Liver (tissue), 3 donors: ENCODE data around the gene SDHB.

Source experiments
- EGR1 ChIP-seq, 2 donors: IDR thresholded peaks; 2 replicates each; pipeline ENCODE4 v1.6.1; 2016 to 2018; ENCODE audit warnings: antibody characterized with exemption in 2 of 2, low read depth in 2 of 2
- FOXA1 ChIP-seq: IDR thresholded peaks from 2 replicates; pipeline ENCODE4 v1.6.1; 2016; ENCODE audit warnings: antibody characterized with exemption
- GABPA ChIP-seq, 2 donors: IDR thresholded peaks in 1 of 2; conservative IDR thresholded peaks in 1 of 2; 2 replicates each; pipeline ENCODE4 v1.6.1; 2016; ENCODE audit warnings: antibody characterized with exemption in 2 of 2, mild to moderate bottlenecking in 1 of 2, moderate library complexity in 1 of 2
- MAX ChIP-seq: IDR thresholded peaks from 2 replicates; pipeline ENCODE4 v1.6.1; 2016; ENCODE audit warnings: antibody characterized with exemption
- RAD21 ChIP-seq, 2 donors: IDR thresholded peaks; 2 replicates each; pipeline ENCODE4 v1.6.1; 2016; ENCODE audit warnings: antibody characterized with exemption in 2 of 2, mild to moderate bottlenecking in 2 of 2
- TAF1 ChIP-seq: conservative IDR thresholded peaks from 2 replicates; pipeline ENCODE4 v1.6.1; 2016; ENCODE audit warnings: antibody characterized with exemption, mild to moderate bottlenecking
- TF ChIP-seq, protein P1 (sequence below): fragments of 150-350 bp; IDR thresholded peaks from 2 replicates; pipeline ENCODE4 v1.5.1; 2017; ENCODE audit warnings: improper control_type of control experiment, low read depth, low read length; ENCODE audit not compliant: missing input control
- donor health status: healthy.
- donor health status: healthy.

GRCh38 chr1:16992675-16993074, 61.2 kb downstream of the SDHB start:
- TF ChIP-seq RAD21 (IDR thresholded peaks at IDR 0.05) = no peak
- TF ChIP-seq, protein P1, sequence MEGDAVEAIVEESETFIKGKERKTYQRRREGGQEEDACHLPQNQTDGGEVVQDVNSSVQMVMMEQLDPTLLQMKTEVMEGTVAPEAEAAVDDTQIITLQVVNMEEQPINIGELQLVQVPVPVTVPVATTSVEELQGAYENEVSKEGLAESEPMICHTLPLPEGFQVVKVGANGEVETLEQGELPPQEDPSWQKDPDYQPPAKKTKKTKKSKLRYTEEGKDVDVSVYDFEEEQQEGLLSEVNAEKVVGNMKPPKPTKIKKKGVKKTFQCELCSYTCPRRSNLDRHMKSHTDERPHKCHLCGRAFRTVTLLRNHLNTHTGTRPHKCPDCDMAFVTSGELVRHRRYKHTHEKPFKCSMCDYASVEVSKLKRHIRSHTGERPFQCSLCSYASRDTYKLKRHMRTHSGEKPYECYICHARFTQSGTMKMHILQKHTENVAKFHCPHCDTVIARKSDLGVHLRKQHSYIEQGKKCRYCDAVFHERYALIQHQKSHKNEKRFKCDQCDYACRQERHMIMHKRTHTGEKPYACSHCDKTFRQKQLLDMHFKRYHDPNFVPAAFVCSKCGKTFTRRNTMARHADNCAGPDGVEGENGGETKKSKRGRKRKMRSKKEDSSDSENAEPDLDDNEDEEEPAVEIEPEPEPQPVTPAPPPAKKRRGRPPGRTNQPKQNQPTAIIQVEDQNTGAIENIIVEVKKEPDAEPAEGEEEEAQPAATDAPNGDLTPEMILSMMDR = no peak
- TF ChIP-seq TAF1 = no peak
- TF ChIP-seq GABPA (IDR thresholded peaks at IDR 0.05 in 1 of 2, conservative IDR thresholded peaks at IDR 0.05 in 1 of 2) = no peak
- TF ChIP-seq EGR1 (IDR thresholded peaks at IDR 0.05; ENCODE audit: low read depth in 2 of 2) = no peak
- no peak for TF ChIP-seq MAX
- TF ChIP-seq FOXA1 = no peak
